Neural crest cell (in vitro differentiated cells): ENCODE results near the gene CERS6. TPM values are rescaled to one million over a fixed set of nuclear protein-coding genes. Genes with fewer than 3 reads are reported as not detected.

ENCODE experiments used
- DNase-seq: peaks from one replicate; pipeline ENCODE4 v3.0.0; 2021; ENCODE audit warnings: low read depth, mixed read lengths, low spot score
- H3K27ac Mint-ChIP-seq: one replicate; pipeline ENCODE4 v1.8.0; 2021; ENCODE audit warnings: mild to moderate bottlenecking, mixed read lengths; ENCODE audit not compliant: unreplicated experiment
- H3K27me3 Mint-ChIP-seq: 2 replicates; pipeline ENCODE4 v1.8.0; 2021; ENCODE audit warnings: low read depth, mild to moderate bottlenecking, mixed read lengths
- H3K36me3 Mint-ChIP-seq: 2 replicates; pipeline ENCODE4 v1.8.0; 2021; ENCODE audit warnings: low read depth, mild to moderate bottlenecking, mixed read lengths
- H3K4me1 Mint-ChIP-seq: 2 replicates; pipeline ENCODE4 v1.8.0; 2021; ENCODE audit warnings: mixed read lengths
- H3K4me3 Mint-ChIP-seq: one replicate; pipeline ENCODE4 v1.8.0; 2021; ENCODE audit warnings: mild to moderate bottlenecking, mixed read lengths
- H3K9me3 Mint-ChIP-seq: 2 replicates; pipeline ENCODE4 v1.8.0; 2021; ENCODE audit warnings: mixed read lengths
- total RNA-seq: library from RNA; stranded (reverse); gene quantifications from 2 replicates; pipeline ENCODE4 v1.2.1, GENCODE V29; 2021
- TF ChIP-seq, protein P1 (sequence below): fragments of 200-600 bp; sonication (generic); conservative IDR thresholded peaks from 2 replicates; pipeline ENCODE4 v1.5.0; 2021; ENCODE audit warnings: antibody characterized with exemption, mild to moderate bottlenecking

Gene CERS6
- total RNA-seq, 1 donor from 2014 or later = 27.4 TPM

GRCh38 chr2:168469281-168469988 lies 13.4 kb downstream of the CERS6 start:
- H3K27me3 Mint-ChIP-seq = no peaks in the 10 kb centered on the region
- peaks cover 62% of the 10 kb centered on the region for H3K4me1 Mint-ChIP-seq
- no peak overlapping the region for H3K27ac Mint-ChIP-seq
- H3K9me3 Mint-ChIP-seq = peaks cover 2% of the 10 kb centered on the region
- TF ChIP-seq, protein P1, sequence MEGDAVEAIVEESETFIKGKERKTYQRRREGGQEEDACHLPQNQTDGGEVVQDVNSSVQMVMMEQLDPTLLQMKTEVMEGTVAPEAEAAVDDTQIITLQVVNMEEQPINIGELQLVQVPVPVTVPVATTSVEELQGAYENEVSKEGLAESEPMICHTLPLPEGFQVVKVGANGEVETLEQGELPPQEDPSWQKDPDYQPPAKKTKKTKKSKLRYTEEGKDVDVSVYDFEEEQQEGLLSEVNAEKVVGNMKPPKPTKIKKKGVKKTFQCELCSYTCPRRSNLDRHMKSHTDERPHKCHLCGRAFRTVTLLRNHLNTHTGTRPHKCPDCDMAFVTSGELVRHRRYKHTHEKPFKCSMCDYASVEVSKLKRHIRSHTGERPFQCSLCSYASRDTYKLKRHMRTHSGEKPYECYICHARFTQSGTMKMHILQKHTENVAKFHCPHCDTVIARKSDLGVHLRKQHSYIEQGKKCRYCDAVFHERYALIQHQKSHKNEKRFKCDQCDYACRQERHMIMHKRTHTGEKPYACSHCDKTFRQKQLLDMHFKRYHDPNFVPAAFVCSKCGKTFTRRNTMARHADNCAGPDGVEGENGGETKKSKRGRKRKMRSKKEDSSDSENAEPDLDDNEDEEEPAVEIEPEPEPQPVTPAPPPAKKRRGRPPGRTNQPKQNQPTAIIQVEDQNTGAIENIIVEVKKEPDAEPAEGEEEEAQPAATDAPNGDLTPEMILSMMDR = no peak
- no peak overlapping the region for H3K4me3 Mint-ChIP-seq
- no peak for DNase-seq
- no peaks in the 10 kb centered on the region for H3K36me3 Mint-ChIP-seq

GRCh38 chr2:168470320-168471162 lies 14.5 kb downstream of the CERS6 start:
- no peak overlapping the region for H3K27ac Mint-ChIP-seq
- TF ChIP-seq, protein P1 = no peak
- H3K4me1 Mint-ChIP-seq = peaks cover 51% of the 10 kb centered on the region
- DNase-seq = no peak
- no peaks in the 10 kb centered on the region for H3K36me3 Mint-ChIP-seq
- no peaks in the 10 kb centered on the region for H3K9me3 Mint-ChIP-seq
- no peak overlapping the region for H3K4me3 Mint-ChIP-seq
- no peaks in the 10 kb centered on the region for H3K27me3 Mint-ChIP-seq

- H3K4me3 Mint-ChIP-seq = no peak overlapping the region
- peaks cover 45% of the 10 kb centered on the region for H3K4me1 Mint-ChIP-seq
- H3K9me3 Mint-ChIP-seq = no peaks in the 10 kb centered on the region
- no peaks in the 10 kb centered on the region for H3K36me3 Mint-ChIP-seq
- H3K27ac Mint-ChIP-seq = no peak overlapping the region
- no peak for DNase-seq
- no peaks in the 10 kb centered on the region for H3K27me3 Mint-ChIP-seq
- TF ChIP-seq, protein P1 = no peak
These were observed 15.0 kb downstream of the CERS6 start for GRCh38 chr2:168471163-168471475.

GRCh38 chr2:168475636-168476035 lies 19.6 kb downstream of the CERS6 start:
- Mint-ChIP-seq H3K4me1 (peaks cover 22% of the 10 kb centered on the region), H3K27ac (no peak overlapping the region), H3K9me3 (no peaks in the 10 kb centered on the region), H3K4me3 (no peak overlapping the region), H3K36me3 (no peaks in the 10 kb centered on the region), H3K27me3 (no peaks in the 10 kb centered on the region)
- no peak for DNase-seq
- TF ChIP-seq, protein P1 = no peak

DNA sequence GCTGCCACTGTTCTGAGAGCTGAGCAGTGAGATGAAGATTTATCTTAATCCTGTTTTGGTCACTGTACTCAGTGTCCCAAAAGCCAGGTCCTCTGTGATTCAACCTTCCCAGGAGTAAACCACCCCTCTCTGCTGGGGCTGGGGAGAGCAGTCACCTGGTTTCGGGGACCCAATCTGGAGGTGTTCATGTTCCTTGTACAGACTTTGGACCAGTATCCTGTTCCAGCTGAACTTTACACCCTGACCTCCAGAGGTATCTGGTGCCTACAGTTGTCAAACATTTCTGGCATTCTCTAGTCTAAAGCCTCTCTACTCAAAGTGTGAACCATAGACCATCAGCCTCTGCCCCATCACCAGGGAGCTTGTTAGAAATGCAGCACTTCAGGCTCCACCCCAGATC lies 22.1 kb downstream of the CERS6 start:
- Mint-ChIP-seq H3K4me1 (peaks cover 17% of the 10 kb centered on the region), H3K4me3 (no peak overlapping the region), H3K9me3 (no peaks in the 10 kb centered on the region), H3K27ac (no peak overlapping the region), H3K27me3 (no peaks in the 10 kb centered on the region), H3K36me3 (no peaks in the 10 kb centered on the region)
- no peak for DNase-seq
- TF ChIP-seq, protein P1 = no peak
